HUES64 (cell line): ENCODE data around the gene IL1R2.

Experiments used
- H3K27ac ChIP-seq: 2 replicates; pipeline ENCODE4 v1.7.0; 2013; ENCODE audit warnings: low read depth, low read length, inconsistent platforms
- H3K27me3 ChIP-seq: 2 replicates; pipeline ENCODE4 v1.6.1; 2013; ENCODE audit warnings: mild to moderate bottlenecking, low read length; ENCODE audit not compliant: insufficient read depth
- H3K36me3 ChIP-seq: 2 replicates; pipeline ENCODE4 v1.6.1; 2013; ENCODE audit warnings: mild to moderate bottlenecking, low read length; ENCODE audit not compliant: insufficient read depth
- H3K4me1 ChIP-seq: 2 replicates; pipeline ENCODE4 v1.6.1; 2013; ENCODE audit warnings: mild to moderate bottlenecking, low read length, moderate library complexity; ENCODE audit not compliant: insufficient read depth
- H3K4me3 ChIP-seq: 2 replicates; pipeline ENCODE4 v1.5.1; 2013; ENCODE audit warnings: mild to moderate bottlenecking, low read length, moderate library complexity
- H3K9ac ChIP-seq: 2 replicates; pipeline ENCODE4 v1.6.1; 2013; ENCODE audit warnings: mild to moderate bottlenecking, low read depth, low read length
- H3K9me3 ChIP-seq: 2 replicates; pipeline ENCODE4 v1.6.1; 2013; ENCODE audit warnings: low read depth, low read length; ENCODE audit not compliant: insufficient read depth
- WGBS: fragments of 150-250, 120-280 bp; methylation state at CpG from one replicate; pipeline ENCODE4 v1.1.7; 2013; ENCODE audit warnings: missing lambda C conversion rate; 5-methylcytosine and 5-hydroxymethylcytosine counted together

Gene IL1R2

GRCh38 chr2:102024410-102024809 is 32.6 kb downstream of the IL1R2 start:
- Histone ChIP-seq H3K27me3 (no peaks in the 10 kb centered on the region), H3K4me3 (no peak overlapping the region), H3K27ac (no peak overlapping the region), H3K9me3 (no peaks in the 10 kb centered on the region), H3K9ac (no peak overlapping the region), H3K36me3 (no peaks in the 10 kb centered on the region), H3K4me1 (no peaks in the 10 kb centered on the region)
- 96% methylated on average over 12 of the region's 12 CpGs for WGBS

GRCh38 chr2:102025016-102025501 is 33.3 kb downstream of the IL1R2 start:
- Histone ChIP-seq H3K27me3 (no peaks in the 10 kb centered on the region), H3K9me3 (no peaks in the 10 kb centered on the region), H3K27ac (no peak overlapping the region), H3K36me3 (no peaks in the 10 kb centered on the region), H3K4me3 (no peak overlapping the region), H3K9ac (no peak overlapping the region), H3K4me1 (no peaks in the 10 kb centered on the region)
- WGBS = no CpG with 5 or more reads among the region's 1 CpG

- H3K27ac ChIP-seq = no peak overlapping the region
- H3K36me3 ChIP-seq = no peaks in the 10 kb centered on the region
- 95% methylated on average over 6 of the region's 6 CpGs for WGBS
- no peak overlapping the region for H3K4me3 ChIP-seq
- no peaks in the 10 kb centered on the region for H3K9me3 ChIP-seq
- H3K9ac ChIP-seq = no peak overlapping the region
- H3K4me1 ChIP-seq = no peaks in the 10 kb centered on the region
- no peaks in the 10 kb centered on the region for H3K27me3 ChIP-seq
Measured at GRCh38 chr2:102025583-102026267, 34.0 kb downstream of the IL1R2 start.

- Histone ChIP-seq H3K27ac (no peak overlapping the region), H3K4me1 (no peaks in the 10 kb centered on the region), H3K36me3 (no peaks in the 10 kb centered on the region), H3K4me3 (no peak overlapping the region), H3K9me3 (no peaks in the 10 kb centered on the region), H3K9ac (no peak overlapping the region), H3K27me3 (no peaks in the 10 kb centered on the region)
- WGBS = 90% methylated on average over 8 of the region's 8 CpGs
Measured at GRCh38 chr2:102027036-102027980, 35.5 kb downstream of the IL1R2 start.

GRCh38 chr2:102028470-102028869 is 36.7 kb downstream of the IL1R2 start:
- H3K4me3 ChIP-seq = no peak overlapping the region
- no peaks in the 10 kb centered on the region for H3K4me1 ChIP-seq
- no peak overlapping the region for H3K9ac ChIP-seq
- no peaks in the 10 kb centered on the region for H3K36me3 ChIP-seq
- no peaks in the 10 kb centered on the region for H3K27me3 ChIP-seq
- no peaks in the 10 kb centered on the region for H3K9me3 ChIP-seq
- no peak overlapping the region for H3K27ac ChIP-seq

- Histone ChIP-seq H3K9me3 (0 out of 2 replicates have a peak, but pooled peaks cover 2% of the 10 kb centered on the region), H3K9ac (no peak overlapping the region), H3K36me3 (no peaks in the 10 kb centered on the region), H3K4me3 (no peak overlapping the region), H3K27ac (no peak overlapping the region), H3K27me3 (no peaks in the 10 kb centered on the region), H3K4me1 (no peaks in the 10 kb centered on the region; the same call in 1 of the 2 replicates)
- 86% methylated on average over 1 of the region's 2 CpGs for WGBS
Measured at GRCh38 chr2:102029405-102029804, 37.6 kb downstream of the IL1R2 start.

GRCh38 chr2:102029952-102030351 is 38.2 kb downstream of the IL1R2 start:
- Histone ChIP-seq H3K9me3 (0 out of 2 replicates have a peak, but pooled peaks cover 2% of the 10 kb centered on the region), H3K36me3 (no peaks in the 10 kb centered on the region), H3K27me3 (no peaks in the 10 kb centered on the region), H3K4me3 (no peak overlapping the region), H3K4me1 (peaks cover 5% of the 10 kb centered on the region; the same call in 1 of the 2 replicates), H3K9ac (no peak overlapping the region), H3K27ac (no peak overlapping the region)

- 88% methylated on average over 1 of the region's 1 CpG for WGBS
- Histone ChIP-seq H3K27ac (no peak overlapping the region), H3K9me3 (0 out of 2 replicates have a peak, but pooled peaks cover 2% of the 10 kb centered on the region), H3K27me3 (no peaks in the 10 kb centered on the region), H3K36me3 (no peaks in the 10 kb centered on the region), H3K4me1 (peaks cover 5% of the 10 kb centered on the region; the same call in 1 of the 2 replicates), H3K4me3 (no peak overlapping the region), H3K9ac (no peak overlapping the region)
Measured at GRCh38 chr2:102030502-102030854, 38.7 kb downstream of the IL1R2 start.

- no peaks in the 10 kb centered on the region for H3K36me3 ChIP-seq
- WGBS = 94% methylated on average over 14 of the region's 15 CpGs
- no peak overlapping the region for H3K27ac ChIP-seq
- H3K27me3 ChIP-seq = no peaks in the 10 kb centered on the region
- H3K9me3 ChIP-seq = 0 out of 2 replicates have a peak, but pooled peaks cover 2% of the 10 kb centered on the region
- no peak overlapping the region for H3K4me3 ChIP-seq
- no peak overlapping the region for H3K9ac ChIP-seq
- peaks cover 5% of the 10 kb centered on the region; the same call in 1 of the 2 replicates for H3K4me1 ChIP-seq
Measured at GRCh38 chr2:102030855-102031527, 39.2 kb downstream of the IL1R2 start.

GRCh38 chr2:102032368-102033030 is 40.7 kb downstream of the IL1R2 start:
- H3K27me3 ChIP-seq = no peaks in the 10 kb centered on the region
- no peak overlapping the region for H3K27ac ChIP-seq
- H3K4me1 ChIP-seq = peaks cover 5% of the 10 kb centered on the region; the same call in 1 of the 2 replicates
- 0 out of 2 replicates have a peak, but pooled peaks cover 2% of the 10 kb centered on the region for H3K9me3 ChIP-seq
- no peaks in the 10 kb centered on the region for H3K36me3 ChIP-seq
- no peak overlapping the region for H3K9ac ChIP-seq
- WGBS = no CpG with 5 or more reads among the region's 2 CpGs
- no peak overlapping the region for H3K4me3 ChIP-seq
